Neuron (in vitro differentiated cells): ENCODE results near the gene DST.

Experiments
- H2AFZ ChIP-seq: one replicate; pipeline ENCODE4 v1.6.1; 2013; ENCODE audit warnings: low read depth, mild to moderate bottlenecking, inconsistent platforms, low read length, moderate library complexity
- H3K27me3 ChIP-seq: one replicate; pipeline ENCODE4 v1.6.1; 2013; ENCODE audit warnings: low read length; ENCODE audit not compliant: insufficient read depth
- H3K36me3 ChIP-seq: one replicate; pipeline ENCODE4 v1.6.1; 2013; ENCODE audit warnings: low read length; ENCODE audit not compliant: insufficient read depth
- H3K4me1 ChIP-seq: one replicate; pipeline ENCODE4 v1.6.1; 2013; ENCODE audit warnings: low read length; ENCODE audit not compliant: insufficient read depth
- H3K4me3 ChIP-seq: 2 replicates; pipeline ENCODE4 v1.5.1; 2013; ENCODE audit warnings: mild to moderate bottlenecking, low read length, moderate library complexity
- H3K9me3 ChIP-seq: one replicate; pipeline ENCODE4 v1.6.1; 2013; ENCODE audit warnings: low read length

The DST gene

GRCh38 chr6:56658326-56658725 lies 15.6 kb upstream of the DST start:
- no peaks in the 10 kb centered on the region for H3K36me3 ChIP-seq
- H3K4me1 ChIP-seq: peaks cover 7% of the 10 kb centered on the region
- H3K4me3 ChIP-seq: no peak overlapping the region
- no peak overlapping the region for H2AFZ ChIP-seq
- H3K9me3 ChIP-seq: no peaks in the 10 kb centered on the region
- no peaks in the 10 kb centered on the region for H3K27me3 ChIP-seq

GRCh38 chr6:56657354-56657753 lies 14.7 kb upstream of the DST start:
- H2AFZ ChIP-seq: no peak overlapping the region
- no peaks in the 10 kb centered on the region for H3K9me3 ChIP-seq
- H3K4me1 ChIP-seq: peaks cover 13% of the 10 kb centered on the region
- no peak overlapping the region for H3K4me3 ChIP-seq
- H3K36me3 ChIP-seq: no peaks in the 10 kb centered on the region
- no peaks in the 10 kb centered on the region for H3K27me3 ChIP-seq

DNA sequence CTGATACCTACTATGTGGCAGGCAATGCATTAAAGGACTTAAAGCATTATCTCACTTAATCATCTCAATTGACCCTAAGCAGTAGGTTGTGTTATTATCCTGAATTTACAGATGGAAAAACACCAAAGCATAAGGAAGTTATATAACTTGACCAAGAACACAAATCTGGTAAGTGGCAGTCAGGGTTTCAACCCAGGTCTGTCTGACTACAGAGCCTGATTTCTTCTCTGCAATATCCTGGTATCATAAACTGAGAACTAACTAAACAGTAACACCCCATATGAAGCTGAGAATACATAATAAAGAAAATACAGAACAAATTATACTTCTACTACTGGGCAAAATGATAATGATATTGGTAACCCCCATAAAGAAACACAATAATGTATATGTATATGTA lies 13.8 kb upstream of the DST start:
- Histone ChIP-seq H3K36me3 (no peaks in the 10 kb centered on the region), H3K9me3 (no peaks in the 10 kb centered on the region), H3K4me1 (peaks cover 13% of the 10 kb centered on the region), H3K4me3 (no peak overlapping the region), H2AFZ (no peak overlapping the region), H3K27me3 (no peaks in the 10 kb centered on the region)

DNA sequence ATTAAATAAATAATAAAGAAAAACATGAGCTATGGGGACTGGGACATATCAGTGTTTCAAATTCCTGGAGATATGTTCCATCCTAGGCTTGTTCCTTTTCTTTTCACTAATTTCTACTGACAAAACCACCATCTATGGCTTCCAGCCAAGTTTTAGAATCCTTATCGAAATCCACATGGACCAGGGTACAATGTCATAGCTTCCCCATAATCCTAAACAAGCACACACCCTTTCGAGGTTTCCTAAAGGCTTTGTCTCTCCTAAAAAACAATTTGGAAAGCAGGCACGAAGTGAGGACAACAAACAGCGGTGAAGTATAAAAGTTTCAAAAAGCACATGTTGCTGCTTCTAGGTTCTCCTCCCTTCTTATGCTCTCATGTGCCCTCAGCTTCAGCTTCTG lies 13.3 kb upstream of the DST start:
- Histone ChIP-seq H3K36me3 (no peaks in the 10 kb centered on the region), H3K4me3 (no peak overlapping the region), H2AFZ (no peak overlapping the region), H3K27me3 (no peaks in the 10 kb centered on the region), H3K9me3 (no peaks in the 10 kb centered on the region), H3K4me1 (peaks cover 9% of the 10 kb centered on the region)

DNA sequence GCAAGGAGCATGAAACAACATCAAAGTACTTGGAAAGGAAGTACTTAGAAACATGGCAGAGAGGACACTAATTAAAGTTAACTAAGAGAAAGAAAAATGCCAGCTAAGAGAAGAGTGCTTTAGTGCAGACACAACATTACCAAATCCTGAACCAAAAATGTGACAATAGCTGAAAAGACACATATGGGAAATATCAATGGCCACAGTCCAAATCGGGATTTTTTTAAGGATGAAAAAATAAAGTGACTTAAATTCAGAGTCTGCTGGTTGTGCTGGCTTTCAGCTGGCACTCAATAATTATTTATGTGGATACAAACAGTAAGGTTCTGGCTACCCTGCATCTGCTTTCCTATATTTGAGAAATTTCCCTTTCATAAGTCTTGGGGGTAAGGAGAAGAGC lies 12.6 kb upstream of the DST start:
- Histone ChIP-seq H3K27me3 (no peaks in the 10 kb centered on the region), H3K9me3 (no peaks in the 10 kb centered on the region), H2AFZ (no peak overlapping the region), H3K36me3 (peaks cover 4% of the 10 kb centered on the region), H3K4me1 (peaks cover 9% of the 10 kb centered on the region), H3K4me3 (no peak overlapping the region)

DNA sequence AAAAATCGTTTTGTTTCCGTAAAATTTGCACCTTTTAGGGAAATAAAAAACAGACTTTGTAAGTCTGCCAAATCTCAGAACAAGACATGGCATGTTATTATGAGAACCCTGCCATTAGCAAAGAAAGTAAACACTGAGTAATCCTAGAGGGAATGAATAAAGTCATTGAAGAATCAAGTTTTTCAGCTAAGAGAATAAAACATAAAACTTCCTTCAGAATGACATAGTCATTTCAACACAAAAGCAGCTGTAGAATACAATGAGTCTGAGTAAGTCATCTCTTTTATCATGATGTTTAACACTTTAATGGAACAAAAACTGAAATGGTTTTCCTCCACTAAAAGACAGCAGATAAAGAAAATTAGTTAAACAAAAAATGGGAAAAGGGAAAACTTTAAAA lies 10.3 kb upstream of the DST start:
- Histone ChIP-seq H3K4me3 (no peak overlapping the region), H3K4me1 (peaks cover 6% of the 10 kb centered on the region), H3K27me3 (no peaks in the 10 kb centered on the region), H3K36me3 (peaks cover 24% of the 10 kb centered on the region), H3K9me3 (no peaks in the 10 kb centered on the region), H2AFZ (no peak overlapping the region)

- H3K36me3 ChIP-seq: peaks cover 29% of the 10 kb centered on the region
- no peak overlapping the region for H2AFZ ChIP-seq
- H3K4me3 ChIP-seq: no peak overlapping the region
- H3K9me3 ChIP-seq: no peaks in the 10 kb centered on the region
- H3K4me1 ChIP-seq: peaks cover 6% of the 10 kb centered on the region
- H3K27me3 ChIP-seq: no peaks in the 10 kb centered on the region
Measured at GRCh38 chr6:56652231-56652630, 9.5 kb upstream of the DST start.

GRCh38 chr6:56650191-56650590 lies 7.5 kb upstream of the DST start:
- Histone ChIP-seq H3K27me3 (no peaks in the 10 kb centered on the region), H3K9me3 (no peaks in the 10 kb centered on the region), H2AFZ (no peak overlapping the region), H3K36me3 (peaks cover 47% of the 10 kb centered on the region), H3K4me3 (no peak overlapping the region), H3K4me1 (peaks cover 6% of the 10 kb centered on the region)

DNA sequence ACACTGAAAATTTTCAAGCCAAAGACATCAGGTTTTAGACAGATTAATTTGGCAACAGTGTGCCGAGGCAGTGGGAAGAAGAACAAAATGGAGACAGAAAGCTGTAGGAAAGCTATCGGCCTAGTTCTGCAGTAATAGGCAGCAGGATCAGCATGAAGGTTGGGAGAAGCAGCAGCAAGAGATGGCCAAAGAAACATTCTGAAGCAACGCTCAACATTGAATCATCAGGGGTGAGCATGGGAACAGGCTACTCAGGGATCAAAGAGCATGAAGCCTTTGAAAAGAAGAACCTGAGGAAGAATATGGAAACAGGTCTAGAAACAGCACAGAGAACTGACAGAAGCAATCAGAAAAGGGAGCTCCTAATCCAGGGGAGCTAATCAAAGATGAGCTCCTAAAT lies 7.1 kb upstream of the DST start:
- H3K9me3 ChIP-seq: no peaks in the 10 kb centered on the region
- peaks cover 6% of the 10 kb centered on the region for H3K4me1 ChIP-seq
- no peak overlapping the region for H2AFZ ChIP-seq
- no peak overlapping the region for H3K4me3 ChIP-seq
- H3K27me3 ChIP-seq: no peaks in the 10 kb centered on the region
- H3K36me3 ChIP-seq: peaks cover 51% of the 10 kb centered on the region

GRCh38 chr6:56649053-56649769 lies 6.5 kb upstream of the DST start:
- Histone ChIP-seq H2AFZ (no peak overlapping the region), H3K27me3 (no peaks in the 10 kb centered on the region)

DNA sequence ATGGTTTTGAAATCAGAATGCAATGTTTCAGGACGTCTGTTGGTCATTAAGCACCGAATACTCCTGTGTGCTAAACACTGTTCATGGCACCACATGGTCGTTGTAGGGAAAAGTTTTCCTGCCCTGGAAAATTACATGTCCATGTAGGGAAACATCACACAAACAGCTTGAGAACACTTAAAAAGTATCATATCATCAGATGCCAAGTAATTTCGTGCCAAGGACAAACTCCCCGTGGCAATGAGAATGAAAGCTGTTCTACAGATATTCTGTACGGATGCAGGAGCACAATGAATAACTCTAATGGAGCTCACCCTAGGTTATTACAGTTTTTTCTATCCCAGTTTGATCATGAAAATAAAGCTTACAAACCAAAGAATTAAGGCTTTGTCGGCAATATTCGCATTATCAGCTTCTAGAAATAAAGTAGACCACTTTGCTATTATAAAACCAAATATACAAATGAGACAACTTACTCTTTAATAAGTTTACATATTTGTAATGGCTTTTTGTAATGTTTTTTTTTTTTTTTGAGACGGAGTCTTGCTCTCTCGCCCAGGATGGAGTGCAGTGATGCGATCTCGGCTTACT lies 4.6 kb upstream of the DST start:
- H3K36me3 ChIP-seq: peaks cover 65% of the 10 kb centered on the region
- no peak overlapping the region for H2AFZ ChIP-seq
- no peak overlapping the region for H3K4me3 ChIP-seq
- H3K9me3 ChIP-seq: no peaks in the 10 kb centered on the region
- no peaks in the 10 kb centered on the region for H3K27me3 ChIP-seq
- no peaks in the 10 kb centered on the region for H3K4me1 ChIP-seq

More at GRCh38 chr6:56649053-56649769, 6.5 kb upstream of the DST start:
- Histone ChIP-seq H3K9me3 (no peaks in the 10 kb centered on the region), H3K4me3 (no peak overlapping the region), H3K36me3 (peaks cover 56% of the 10 kb centered on the region), H3K4me1 (peaks cover 6% of the 10 kb centered on the region)

- H3K36me3 ChIP-seq: peaks cover 73% of the 10 kb centered on the region
- no peak overlapping the region for H2AFZ ChIP-seq
- no peaks in the 10 kb centered on the region for H3K4me1 ChIP-seq
- no peaks in the 10 kb centered on the region for H3K27me3 ChIP-seq
- no peaks in the 10 kb centered on the region for H3K9me3 ChIP-seq
- no peak overlapping the region for H3K4me3 ChIP-seq
Measured at GRCh38 chr6:56644366-56644765, 1.7 kb upstream of the DST start.

- Histone ChIP-seq H3K36me3 (peaks cover 72% of the 10 kb centered on the region), H3K9me3 (no peaks in the 10 kb centered on the region), H3K27me3 (no peaks in the 10 kb centered on the region), H2AFZ (no peak overlapping the region), H3K4me3 (no peak overlapping the region), H3K4me1 (no peaks in the 10 kb centered on the region)
Measured at GRCh38 chr6:56643379-56644089, 845 bp upstream of the DST start.
